ENCODE results near the gene MVB12B.

MVB12B gene

DNA sequence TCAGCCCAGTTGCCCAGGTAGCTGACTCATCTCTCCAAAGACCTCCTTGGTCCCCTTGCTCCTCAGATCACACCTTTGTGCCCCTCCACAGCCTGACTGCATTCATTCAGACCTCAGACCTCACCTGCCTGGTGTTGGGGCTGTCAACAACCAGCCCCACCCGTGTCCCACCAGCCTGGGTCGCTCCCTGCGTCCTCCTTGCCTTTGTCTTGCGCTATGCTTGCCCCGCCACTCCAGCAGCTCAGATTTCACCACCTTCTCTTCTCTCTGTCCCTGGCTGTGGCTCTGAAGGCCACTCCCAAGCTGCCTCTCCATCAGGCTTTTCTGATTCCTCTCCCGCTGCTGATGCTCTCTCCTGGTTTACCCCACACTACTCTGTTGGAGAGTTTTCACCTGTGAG, 103.5 kb downstream of the MVB12B start:
- H3K4me3 ChIP-seq (ENCODE audit: low read length), result no peak overlapping the region
- TF ChIP-seq ZNF274 (IDR thresholded peaks at IDR 0.05; ENCODE audit: low read depth, low read length), result no peak

DNA sequence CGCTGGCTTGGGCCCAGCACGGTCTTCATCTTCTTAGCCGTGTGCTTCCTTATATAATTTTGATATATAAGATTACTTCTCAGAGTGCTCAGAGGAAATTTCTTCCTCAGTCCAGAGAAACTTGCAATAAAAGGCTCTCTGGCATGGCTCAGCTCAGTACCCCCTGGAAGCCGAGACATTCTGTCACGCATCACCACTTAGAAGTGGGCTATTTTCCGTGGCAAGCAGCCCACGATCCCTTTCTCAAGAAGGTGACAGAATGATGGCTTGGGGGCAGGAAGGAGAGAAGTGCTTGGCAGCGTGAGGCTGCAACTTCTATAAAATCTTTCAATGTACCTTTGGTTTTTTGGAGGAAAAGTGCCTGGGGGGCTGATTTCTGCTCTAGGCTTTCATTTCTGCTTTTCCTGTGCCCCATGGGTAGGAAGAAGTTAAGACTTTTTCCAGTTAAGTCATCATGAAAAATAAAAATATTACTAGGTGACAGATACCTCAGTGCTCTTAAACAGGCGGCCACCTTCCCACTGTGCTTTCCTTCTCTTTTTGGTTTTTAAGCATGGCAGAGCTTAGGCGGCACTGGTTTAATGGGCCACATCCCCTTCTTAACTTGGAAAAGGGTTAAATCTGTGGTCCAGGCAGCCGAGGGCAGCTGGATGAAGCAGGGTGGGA, 104.6 kb downstream of the MVB12B start:
- no peak overlapping the region for H3K4me3 ChIP-seq (ENCODE audit: low read length)
- no peak for TF ChIP-seq ZNF274 (IDR thresholded peaks at IDR 0.05; ENCODE audit: low read depth, low read length)

DNA sequence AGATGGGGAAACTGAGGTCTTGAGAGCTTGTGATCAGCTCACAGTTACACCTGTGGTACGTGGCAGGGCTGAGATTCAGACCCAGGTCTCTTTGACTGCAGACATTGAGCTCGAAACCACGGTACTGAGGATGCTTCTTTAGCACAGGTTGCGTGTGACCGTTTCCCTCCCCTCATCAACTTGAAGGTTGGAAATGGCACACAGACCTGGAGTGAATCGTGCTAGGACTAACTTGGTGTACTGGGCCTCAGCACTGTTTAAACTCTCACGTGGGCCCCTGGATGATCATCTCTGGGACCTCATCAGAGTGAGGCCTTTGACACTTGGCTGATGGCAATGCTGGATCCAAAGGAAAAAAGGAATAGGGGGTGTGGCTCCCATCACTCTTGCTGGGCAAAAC, 106.0 kb downstream of the MVB12B start:
- no peak for TF ChIP-seq ZNF274 (IDR thresholded peaks at IDR 0.05; ENCODE audit: low read depth, low read length)
- no peak overlapping the region for H3K4me3 ChIP-seq (ENCODE audit: low read length)

DNA sequence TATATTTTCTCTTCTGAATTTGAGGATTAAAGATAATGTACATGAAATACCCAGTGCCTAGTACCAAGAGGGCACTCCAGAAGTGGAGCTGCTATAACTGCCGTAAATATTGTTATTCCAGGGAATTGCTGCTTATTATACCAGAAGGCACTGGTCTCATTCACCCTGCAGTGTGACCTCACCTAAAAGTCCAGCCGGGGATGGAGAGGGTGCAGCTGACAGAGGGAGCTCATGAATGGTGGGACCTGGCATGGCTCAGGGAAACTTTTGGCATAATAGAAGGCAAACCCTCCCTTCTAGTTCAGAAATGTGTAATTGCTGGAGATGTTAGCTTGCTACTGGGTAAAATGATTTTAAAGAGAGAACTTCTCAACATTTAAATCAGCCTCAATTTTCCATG, 108.5 kb downstream of the MVB12B start:
- TF ChIP-seq ZNF274 (IDR thresholded peaks at IDR 0.05; ENCODE audit: low read depth, low read length), result no peak
- H3K4me3 ChIP-seq (ENCODE audit: low read length), result no peak overlapping the region

DNA sequence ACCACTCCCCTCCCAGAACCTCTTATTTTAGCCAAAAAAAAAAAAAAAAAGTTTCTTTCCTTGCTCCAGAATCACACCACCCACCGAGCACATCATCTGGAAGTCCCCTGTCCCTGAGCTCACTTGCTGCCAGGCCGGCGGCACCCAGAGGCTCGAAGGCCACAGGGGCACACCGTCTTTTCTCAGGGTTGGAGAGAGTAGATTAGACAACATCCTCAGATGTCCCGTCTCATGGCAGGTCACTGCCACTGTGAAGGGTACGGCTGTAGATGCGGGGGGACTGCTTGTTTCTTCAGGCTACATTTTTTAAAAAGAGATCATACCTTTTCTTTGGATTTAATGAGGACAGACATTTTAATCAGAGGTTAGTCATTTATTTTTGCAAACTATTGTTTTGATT, 109.0 kb downstream of the MVB12B start:
- no peak for TF ChIP-seq ZNF274 (IDR thresholded peaks at IDR 0.05; ENCODE audit: low read depth, low read length)
- H3K4me3 ChIP-seq (ENCODE audit: low read length), result no peak overlapping the region

DNA sequence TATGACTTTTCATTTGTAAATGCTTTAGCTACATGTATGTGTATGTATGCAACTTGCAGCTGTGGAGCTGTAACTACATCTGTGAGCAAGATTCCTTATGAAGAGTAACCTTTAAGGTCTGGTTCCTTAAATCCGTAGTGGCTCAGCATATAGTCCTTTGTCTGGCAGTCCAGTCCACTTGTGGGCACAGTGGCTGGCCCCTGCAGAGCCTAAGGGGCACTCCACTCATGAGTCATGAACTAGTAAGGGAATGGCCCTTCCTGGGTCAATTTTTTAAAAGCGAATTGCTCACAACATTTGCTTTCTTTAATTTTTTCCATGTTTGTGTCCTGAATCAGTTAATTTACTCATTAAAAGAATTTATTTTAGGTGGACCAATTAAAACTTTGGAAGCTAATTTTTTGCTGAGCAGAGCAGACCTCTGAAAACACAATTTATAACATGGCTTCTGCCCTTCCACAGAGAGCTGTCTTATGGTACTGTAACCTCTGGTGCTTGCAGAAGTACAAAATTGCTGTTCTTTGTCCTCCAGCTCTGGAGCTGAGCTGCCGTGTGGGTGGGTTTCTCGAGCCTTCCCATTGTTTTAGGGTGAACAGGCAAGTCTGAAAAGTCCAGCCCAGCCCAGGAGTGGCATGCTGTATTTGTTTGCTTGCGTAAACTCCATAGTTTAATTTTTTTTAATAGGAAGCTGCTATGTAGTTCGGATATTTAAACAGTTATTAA, 110.1 kb downstream of the MVB12B start:
- H3K4me3 ChIP-seq (ENCODE audit: low read length), result no peak overlapping the region
- no peak for TF ChIP-seq ZNF274 (IDR thresholded peaks at IDR 0.05; ENCODE audit: low read depth, low read length)

DNA sequence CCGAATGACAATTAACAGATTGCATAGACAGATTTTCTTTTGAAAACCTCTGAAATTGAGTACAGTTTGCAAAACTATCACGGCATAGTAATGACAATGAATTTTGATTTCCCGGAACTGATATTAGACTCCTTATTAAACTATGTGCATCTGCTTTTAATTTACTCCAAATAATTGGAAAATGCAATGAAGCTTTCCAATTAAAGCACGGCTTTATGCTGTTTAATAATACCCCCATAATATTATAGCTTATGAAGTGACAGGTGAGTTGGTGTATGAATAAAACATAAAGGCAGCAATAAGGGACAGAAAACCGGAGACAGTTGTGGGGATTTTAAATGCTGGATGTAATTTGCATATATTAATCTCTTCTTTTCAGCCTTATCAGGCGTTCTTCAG, 110.6 kb downstream of the MVB12B start:
- no peak for TF ChIP-seq ZNF274 (IDR thresholded peaks at IDR 0.05; ENCODE audit: low read depth, low read length)
- no peak overlapping the region for H3K4me3 ChIP-seq (ENCODE audit: low read length)

DNA sequence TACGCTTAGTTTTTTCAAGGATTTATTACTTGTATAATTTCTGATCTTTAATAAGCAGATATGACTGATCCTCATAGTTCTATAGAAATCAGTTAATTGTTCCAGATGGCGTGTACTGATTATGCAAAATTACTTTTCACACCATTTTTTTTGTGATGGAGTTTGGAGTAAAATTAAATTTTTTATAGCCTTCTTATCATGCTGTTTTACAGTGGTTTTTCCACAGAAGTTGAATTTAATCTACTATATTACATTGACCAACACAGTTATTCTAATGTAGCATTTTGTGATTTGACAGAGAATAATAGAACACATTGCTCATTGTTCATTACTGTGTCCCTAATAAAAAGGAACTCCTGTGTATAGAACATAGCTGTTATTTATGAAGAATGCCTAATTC, 111.1 kb downstream of the MVB12B start:
- no peak for TF ChIP-seq ZNF274 (IDR thresholded peaks at IDR 0.05; ENCODE audit: low read depth, low read length)
- no peak overlapping the region for H3K4me3 ChIP-seq (ENCODE audit: low read length)

DNA sequence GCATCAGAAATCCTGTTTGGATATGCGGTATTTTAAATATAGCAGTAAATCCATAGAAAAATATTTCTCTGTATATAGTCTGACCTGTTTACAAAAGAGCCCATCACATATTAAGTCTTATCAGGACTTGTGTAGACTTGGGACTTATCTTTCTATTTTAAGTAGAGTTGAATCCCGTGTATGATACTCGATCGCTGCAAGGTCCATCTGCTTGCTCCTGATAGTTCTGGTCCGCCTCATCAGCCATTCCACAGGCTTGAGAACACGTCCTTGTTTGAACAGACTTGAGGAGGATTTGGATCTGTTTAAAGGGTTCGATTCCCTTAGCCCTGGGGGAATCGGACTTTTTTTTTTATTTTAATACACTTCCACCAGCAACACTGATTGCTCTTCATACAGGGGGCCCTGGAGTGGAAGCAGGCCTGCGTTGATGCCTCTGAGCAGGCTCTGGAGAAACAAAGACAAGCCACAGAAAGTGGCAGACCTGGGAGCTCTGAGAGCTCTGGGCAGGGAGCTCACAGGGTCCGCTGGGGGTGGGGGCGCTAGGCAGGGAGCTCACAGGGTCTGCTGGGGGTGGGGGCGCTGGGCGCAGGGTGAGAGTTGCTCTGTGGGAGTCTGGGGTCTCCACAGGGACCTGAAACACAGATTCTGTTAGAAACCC, 112.2 kb downstream of the MVB12B start:
- H3K4me3 ChIP-seq (ENCODE audit: low read length), result no peak overlapping the region
- no peak for TF ChIP-seq ZNF274 (IDR thresholded peaks at IDR 0.05; ENCODE audit: low read depth, low read length)

DNA sequence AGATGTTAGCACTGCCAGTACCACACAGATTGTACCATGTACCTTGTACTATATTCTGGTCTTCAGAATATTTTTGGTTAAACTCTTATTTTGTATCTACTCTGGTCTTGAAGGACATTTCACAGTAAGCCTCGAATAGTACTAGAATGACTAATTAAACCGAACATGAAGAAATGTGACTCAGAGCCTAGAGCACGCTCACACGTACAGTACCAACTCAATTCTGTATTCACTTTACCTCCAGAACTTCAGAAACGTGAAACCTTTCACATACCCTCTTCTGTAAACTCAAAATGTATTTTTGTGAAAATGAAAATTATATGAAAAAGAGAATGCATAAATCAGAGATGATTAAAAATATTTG, 112.8 kb downstream of the MVB12B start:
- no peak for TF ChIP-seq ZNF274 (IDR thresholded peaks at IDR 0.05; ENCODE audit: low read depth, low read length)
- no peak overlapping the region for H3K4me3 ChIP-seq (ENCODE audit: low read length)

DNA sequence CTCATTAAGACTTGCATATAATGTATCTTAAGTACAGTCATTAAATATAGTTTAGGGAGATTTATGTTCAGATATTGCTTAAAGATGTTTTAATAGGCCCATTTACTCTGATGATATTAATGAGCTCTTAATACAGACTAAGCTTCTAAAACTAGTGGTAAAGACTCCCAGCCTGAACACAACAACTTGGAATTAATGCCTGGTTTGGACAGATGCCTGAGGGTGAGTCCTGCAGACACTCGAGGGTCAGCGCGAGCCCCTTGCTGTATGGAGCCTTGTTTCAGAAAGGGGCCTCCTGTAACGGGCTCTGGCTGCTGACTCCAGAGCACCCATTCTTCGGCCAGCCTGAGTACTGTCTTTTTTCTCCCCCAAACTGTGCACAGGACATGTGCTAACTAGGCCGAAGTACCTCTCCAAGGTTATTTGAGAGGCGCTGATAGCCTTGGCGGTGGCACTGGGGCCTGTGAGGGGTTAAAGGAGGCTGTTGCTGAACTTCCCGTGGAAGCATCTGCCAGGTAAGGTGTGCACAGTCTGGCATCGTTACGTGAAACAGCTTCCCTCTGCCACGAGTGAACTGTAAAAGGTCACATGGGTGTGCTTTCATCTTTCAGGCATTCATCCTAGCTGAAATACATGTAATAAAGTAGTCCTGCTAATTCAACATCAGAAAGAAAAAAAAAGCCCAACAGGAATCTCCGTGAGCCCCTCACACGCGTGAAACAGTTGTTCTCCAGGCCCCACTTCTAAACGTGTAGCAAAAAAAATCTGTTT, 113.4 kb downstream of the MVB12B start:
- no peak for TF ChIP-seq ZNF274 (IDR thresholded peaks at IDR 0.05; ENCODE audit: low read depth, low read length)

DNA sequence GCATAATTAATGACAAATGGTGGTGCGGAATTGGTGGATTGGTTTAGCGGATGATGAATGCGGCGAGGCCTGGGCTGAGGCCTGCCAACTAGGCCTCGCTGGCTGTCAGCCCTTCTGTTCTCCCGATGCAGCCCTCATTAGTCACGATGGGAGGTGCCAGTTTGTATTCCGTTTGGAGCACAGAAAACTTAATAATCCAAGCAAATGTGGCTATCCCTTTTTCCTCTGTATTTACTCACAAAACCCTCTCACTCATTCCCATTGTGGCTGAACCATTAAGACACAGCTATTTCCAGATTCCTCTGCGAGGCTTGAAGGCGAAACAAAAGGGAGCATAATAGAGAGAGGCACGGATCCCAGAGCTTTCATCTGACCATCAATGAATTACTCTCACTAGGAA, 114.3 kb downstream of the MVB12B start:
- H3K4me3 ChIP-seq (ENCODE audit: low read length), result no peak overlapping the region
- TF ChIP-seq ZNF274 (IDR thresholded peaks at IDR 0.05; ENCODE audit: low read depth, low read length), result no peak

More for the DNA sequence above, 113.4 kb downstream of the MVB12B start:
- no peak overlapping the region for H3K4me3 ChIP-seq (ENCODE audit: low read length)

DNA sequence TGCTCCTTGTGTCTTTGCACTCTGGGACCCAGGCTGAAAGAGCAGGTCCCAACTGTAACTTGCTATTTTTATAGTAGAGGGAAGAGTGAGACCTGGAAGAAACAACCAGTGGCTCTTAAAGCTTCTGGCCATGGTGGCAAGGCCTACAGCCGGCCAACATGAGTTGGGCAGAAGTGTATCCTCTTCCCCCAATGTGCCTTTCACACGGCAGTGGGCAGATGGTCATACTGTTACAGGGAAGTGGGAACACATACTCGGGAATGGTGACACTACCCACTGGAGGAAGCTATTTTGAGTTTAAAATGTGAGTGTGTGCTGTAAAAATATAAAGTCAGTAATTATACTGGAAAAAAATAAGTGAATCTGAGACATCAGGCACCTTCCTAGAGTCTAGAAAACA, 116.0 kb downstream of the MVB12B start:
- TF ChIP-seq ZNF274 (IDR thresholded peaks at IDR 0.05; ENCODE audit: low read depth, low read length), result no peak
- no peak overlapping the region for H3K4me3 ChIP-seq (ENCODE audit: low read length)

DNA sequence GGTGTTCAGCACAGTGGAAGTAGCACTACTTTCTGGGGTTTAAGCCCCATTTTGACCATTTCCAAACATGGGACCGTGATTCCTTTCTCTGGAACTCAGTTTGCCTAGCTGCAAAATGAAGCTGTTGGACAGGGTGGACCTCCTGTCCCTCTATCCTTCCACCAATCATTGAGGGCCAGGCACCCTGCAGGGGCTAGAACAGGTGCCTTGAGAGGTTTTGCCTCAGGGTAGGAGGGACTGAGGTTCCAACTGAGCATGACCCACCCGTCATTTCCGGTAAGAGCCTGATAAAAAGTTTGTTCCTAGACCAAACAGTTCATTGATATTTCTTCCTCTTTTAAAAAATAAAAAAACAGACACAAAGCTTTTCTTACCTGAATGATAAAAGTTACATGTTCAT, 116.5 kb downstream of the MVB12B start:
- H3K4me3 ChIP-seq (ENCODE audit: low read length), result no peak overlapping the region
- no peak for TF ChIP-seq ZNF274 (IDR thresholded peaks at IDR 0.05; ENCODE audit: low read depth, low read length)
